Measurements from ENCODE around the gene PPP6R2.

PPP6R2 gene

GRCh38 chr22:50464451-50464850 is 121.3 kb downstream of the PPP6R2 start:
- TF ChIP-seq, protein P1, sequence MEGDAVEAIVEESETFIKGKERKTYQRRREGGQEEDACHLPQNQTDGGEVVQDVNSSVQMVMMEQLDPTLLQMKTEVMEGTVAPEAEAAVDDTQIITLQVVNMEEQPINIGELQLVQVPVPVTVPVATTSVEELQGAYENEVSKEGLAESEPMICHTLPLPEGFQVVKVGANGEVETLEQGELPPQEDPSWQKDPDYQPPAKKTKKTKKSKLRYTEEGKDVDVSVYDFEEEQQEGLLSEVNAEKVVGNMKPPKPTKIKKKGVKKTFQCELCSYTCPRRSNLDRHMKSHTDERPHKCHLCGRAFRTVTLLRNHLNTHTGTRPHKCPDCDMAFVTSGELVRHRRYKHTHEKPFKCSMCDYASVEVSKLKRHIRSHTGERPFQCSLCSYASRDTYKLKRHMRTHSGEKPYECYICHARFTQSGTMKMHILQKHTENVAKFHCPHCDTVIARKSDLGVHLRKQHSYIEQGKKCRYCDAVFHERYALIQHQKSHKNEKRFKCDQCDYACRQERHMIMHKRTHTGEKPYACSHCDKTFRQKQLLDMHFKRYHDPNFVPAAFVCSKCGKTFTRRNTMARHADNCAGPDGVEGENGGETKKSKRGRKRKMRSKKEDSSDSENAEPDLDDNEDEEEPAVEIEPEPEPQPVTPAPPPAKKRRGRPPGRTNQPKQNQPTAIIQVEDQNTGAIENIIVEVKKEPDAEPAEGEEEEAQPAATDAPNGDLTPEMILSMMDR (IDR thresholded peaks at IDR 0.05; ENCODE audit: low read depth, low read length), result no peak
- in situ Hi-C loops (cut with HindIII; ENCODE audit: low sequenced_read_pairs), result no loop called here
- H3K4me3 ChIP-seq (ENCODE audit: low read depth, low read length), result no peak overlapping the region
- no peak for DNase-seq (ENCODE audit: low read depth, low spot score)

- no peak overlapping the region for H3K4me3 ChIP-seq (ENCODE audit: low read depth, low read length)
- TF ChIP-seq, protein P1 (IDR thresholded peaks at IDR 0.05; ENCODE audit: low read depth, low read length), result no peak
- DNase-seq (ENCODE audit: low read depth, low spot score), result no peak
- in situ Hi-C loops (cut with HindIII; ENCODE audit: low sequenced_read_pairs), result no loop called here
Observed at GRCh38 chr22:50465066-50465930, 122.2 kb downstream of the PPP6R2 start.

DNA sequence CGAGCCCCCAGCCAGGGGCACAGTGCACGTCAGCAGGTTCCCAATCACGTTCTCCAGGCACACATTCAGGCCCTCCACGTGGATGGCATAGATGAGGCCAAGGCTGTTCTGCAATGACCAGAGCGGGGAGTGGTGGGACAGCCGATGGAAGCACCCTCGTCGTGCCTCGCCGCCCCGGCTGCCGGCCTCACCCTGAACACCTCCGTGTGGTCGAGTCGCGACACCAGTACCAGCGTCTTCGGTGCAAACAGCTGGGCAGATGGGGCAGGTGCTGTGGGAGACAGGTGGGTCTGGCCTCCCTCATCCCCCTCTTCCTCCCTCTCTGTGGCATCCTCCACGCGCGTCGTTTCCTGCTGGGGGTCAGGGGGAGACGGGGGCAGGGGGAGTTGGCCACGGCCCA is 124.2 kb downstream of the PPP6R2 start:
- in situ Hi-C loops (cut with HindIII; ENCODE audit: low sequenced_read_pairs), result no loop called here
- TF ChIP-seq, protein P1 (IDR thresholded peaks at IDR 0.05; ENCODE audit: low read depth, low read length), result no peak
- DNase-seq (ENCODE audit: low read depth, low spot score), result no peak
- no peak overlapping the region for H3K4me3 ChIP-seq (ENCODE audit: low read depth, low read length)

DNA sequence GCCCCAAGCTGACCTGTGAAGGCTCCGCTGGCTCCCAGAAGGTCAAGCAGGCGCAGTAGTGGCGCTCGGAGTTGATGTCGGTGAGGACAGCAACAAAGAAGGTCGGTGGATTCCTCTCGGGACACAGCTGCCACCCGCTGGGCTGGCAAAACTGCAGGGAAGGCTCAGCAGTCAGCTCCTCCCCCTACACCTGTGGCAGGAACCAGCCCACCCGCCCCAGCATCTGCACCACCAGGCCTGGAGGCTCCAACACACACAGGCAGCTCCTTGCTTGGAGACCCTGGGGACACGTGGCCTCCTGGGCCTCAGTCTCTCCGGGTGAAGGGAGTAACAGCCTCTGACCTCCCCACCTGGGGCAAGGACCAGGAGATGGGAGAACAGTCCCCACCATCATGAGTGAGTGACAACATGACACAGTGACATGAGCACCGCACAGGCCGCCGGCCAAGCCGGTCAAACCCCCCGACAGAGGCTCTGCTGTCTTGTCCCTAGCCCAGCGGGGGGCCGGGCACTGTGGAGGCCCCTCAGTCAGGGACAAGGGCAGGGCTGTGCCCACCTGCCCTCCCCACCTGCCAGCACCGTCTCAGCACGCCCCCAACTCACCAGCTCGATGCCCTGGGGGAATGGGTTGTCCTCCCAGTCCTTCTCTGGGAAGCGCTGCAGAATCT is 124.8 kb downstream of the PPP6R2 start:
- H3K4me3 ChIP-seq (ENCODE audit: low read depth, low read length), result no peak overlapping the region
- DNase-seq (ENCODE audit: low read depth, low spot score), result no peak
- in situ Hi-C loops (cut with HindIII; ENCODE audit: low sequenced_read_pairs), result no loop called here
- TF ChIP-seq, protein P1 (IDR thresholded peaks at IDR 0.05; ENCODE audit: low read depth, low read length), result no peak

DNA sequence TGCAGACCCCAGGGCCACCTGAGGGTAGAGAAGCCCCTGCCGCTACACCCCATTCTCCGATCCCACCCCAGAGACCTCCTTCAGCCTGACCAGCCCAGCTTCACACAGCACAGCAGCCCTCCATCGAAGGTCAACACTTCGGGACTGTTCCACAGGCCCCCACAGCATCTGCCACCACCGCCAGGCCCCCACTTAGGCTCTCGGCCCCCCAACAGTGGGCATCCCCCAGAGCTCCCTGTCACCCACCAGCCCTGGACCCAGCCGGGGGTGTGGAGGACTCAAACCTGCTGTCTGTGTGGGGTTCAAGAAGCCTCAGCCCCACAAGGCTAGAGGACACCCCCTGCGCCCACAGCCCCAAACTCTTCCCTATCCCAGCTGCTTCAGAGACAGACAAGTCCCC is 125.5 kb downstream of the PPP6R2 start:
- in situ Hi-C loops (cut with HindIII; ENCODE audit: low sequenced_read_pairs), result no loop called here
- no peak for DNase-seq (ENCODE audit: low read depth, low spot score)
- TF ChIP-seq, protein P1 (IDR thresholded peaks at IDR 0.05; ENCODE audit: low read depth, low read length), result no peak
- no peak overlapping the region for H3K4me3 ChIP-seq (ENCODE audit: low read depth, low read length)

GRCh38 chr22:50469377-50470305 is 126.5 kb downstream of the PPP6R2 start:
- TF ChIP-seq, protein P1 (IDR thresholded peaks at IDR 0.05; ENCODE audit: low read depth, low read length), result no peak
- in situ Hi-C loops (cut with HindIII; ENCODE audit: low sequenced_read_pairs), result no loop called here
- peak; percentile 51 for DNase-seq (ENCODE audit: low read depth, low spot score)
- H3K4me3 ChIP-seq (ENCODE audit: low read depth, low read length), result no peak overlapping the region
